C4-2B (cell line): ENCODE results near the gene DNAJC1.

Experiments
- H3K27ac ChIP-seq: fragments of 450-650 bp; 2 replicates; pipeline ENCODE4 v1.5.1; 2017
- ZFX ChIP-seq: fragments of 450-650 bp; IDR thresholded peaks from 2 replicates; pipeline ENCODE4 v1.6.1; 2017
- TF ChIP-seq, protein P1 (sequence below): fragments of 450-650 bp; conservative IDR thresholded peaks from 2 replicates; pipeline ENCODE4 v1.5.1; 2017; ENCODE audit warnings: mild to moderate bottlenecking

Gene DNAJC1, protein sequence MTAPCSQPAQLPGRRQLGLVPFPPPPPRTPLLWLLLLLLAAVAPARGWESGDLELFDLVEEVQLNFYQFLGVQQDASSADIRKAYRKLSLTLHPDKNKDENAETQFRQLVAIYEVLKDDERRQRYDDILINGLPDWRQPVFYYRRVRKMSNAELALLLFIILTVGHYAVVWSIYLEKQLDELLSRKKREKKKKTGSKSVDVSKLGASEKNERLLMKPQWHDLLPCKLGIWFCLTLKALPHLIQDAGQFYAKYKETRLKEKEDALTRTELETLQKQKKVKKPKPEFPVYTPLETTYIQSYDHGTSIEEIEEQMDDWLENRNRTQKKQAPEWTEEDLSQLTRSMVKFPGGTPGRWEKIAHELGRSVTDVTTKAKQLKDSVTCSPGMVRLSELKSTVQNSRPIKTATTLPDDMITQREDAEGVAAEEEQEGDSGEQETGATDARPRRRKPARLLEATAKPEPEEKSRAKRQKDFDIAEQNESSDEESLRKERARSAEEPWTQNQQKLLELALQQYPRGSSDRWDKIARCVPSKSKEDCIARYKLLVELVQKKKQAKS

DNA sequence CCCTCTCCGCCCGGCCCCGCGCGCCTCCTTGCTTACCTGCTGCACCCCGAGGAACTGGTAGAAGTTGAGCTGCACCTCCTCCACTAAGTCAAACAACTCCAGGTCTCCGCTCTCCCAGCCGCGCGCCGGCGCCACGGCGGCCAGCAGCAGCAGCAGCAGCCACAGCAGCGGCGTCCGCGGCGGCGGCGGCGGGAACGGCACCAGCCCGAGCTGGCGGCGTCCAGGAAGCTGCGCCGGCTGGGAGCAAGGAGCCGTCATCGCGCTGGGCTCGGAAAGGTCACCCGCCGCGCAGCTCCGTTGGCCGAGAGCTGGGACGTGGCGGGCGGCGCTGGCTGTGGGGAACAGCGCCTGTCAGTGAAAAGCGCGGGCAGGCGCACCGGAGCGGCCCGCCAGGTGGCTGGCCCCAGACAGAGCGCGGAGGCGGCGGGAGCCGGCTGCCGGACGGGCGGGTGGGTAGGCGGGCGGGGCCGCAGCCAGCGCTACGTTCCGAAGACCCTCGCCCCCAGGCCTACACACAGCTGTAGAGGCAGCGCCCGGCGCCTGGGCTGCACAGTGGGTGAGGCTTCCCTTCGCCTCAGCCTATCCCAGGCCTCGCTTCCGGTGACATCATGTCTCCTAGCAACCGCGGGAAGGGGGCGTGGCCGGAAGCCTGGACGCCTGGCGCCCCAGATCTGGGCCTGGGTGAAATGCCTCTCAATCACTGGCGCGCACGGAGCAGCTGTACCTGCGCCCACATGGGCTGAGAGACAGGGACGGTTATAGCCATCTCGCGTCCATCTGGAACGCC, at the start of gene DNAJC1:
TSS of gene DNAJC1 (minus strand) at position 554 of the 787 bp plus-strand sequence. CDS start at position 258, 296 bp downstream.
- H3K27ac ChIP-seq, result peak within 1 kb of the TSS; percentile 91

DNA sequence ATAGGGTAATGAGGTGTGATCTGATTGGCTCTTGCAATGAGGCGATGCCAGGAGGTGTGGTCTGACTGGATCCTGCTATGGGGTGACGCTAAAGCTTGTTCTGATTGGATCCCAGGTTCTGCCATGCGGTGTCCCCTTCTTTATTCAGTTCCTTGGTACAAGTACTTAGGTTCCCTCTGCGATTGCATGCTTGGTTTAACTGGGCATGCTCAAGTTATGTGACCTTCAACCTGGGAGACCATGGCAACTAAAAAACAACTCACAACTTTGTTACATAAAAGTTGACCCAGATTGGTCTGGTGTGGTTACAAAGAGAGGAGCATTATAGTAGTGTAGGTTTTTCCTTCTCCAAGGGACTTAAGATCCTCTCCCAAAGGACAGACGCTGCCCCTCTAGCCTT, 49.5 kb upstream of the DNAJC1 start:
- peak overlapping the region; percentile 36; the same call in 1 of the 2 replicates for H3K27ac ChIP-seq
- TF ChIP-seq, protein P1, sequence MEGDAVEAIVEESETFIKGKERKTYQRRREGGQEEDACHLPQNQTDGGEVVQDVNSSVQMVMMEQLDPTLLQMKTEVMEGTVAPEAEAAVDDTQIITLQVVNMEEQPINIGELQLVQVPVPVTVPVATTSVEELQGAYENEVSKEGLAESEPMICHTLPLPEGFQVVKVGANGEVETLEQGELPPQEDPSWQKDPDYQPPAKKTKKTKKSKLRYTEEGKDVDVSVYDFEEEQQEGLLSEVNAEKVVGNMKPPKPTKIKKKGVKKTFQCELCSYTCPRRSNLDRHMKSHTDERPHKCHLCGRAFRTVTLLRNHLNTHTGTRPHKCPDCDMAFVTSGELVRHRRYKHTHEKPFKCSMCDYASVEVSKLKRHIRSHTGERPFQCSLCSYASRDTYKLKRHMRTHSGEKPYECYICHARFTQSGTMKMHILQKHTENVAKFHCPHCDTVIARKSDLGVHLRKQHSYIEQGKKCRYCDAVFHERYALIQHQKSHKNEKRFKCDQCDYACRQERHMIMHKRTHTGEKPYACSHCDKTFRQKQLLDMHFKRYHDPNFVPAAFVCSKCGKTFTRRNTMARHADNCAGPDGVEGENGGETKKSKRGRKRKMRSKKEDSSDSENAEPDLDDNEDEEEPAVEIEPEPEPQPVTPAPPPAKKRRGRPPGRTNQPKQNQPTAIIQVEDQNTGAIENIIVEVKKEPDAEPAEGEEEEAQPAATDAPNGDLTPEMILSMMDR, result no peak
- TF ChIP-seq ZFX, result no peak

More for the DNA sequence above, at the start of gene DNAJC1:
- peak; percentile 87 for TF ChIP-seq ZFX
- TF ChIP-seq, protein P1, result peak; percentile 33

DNA sequence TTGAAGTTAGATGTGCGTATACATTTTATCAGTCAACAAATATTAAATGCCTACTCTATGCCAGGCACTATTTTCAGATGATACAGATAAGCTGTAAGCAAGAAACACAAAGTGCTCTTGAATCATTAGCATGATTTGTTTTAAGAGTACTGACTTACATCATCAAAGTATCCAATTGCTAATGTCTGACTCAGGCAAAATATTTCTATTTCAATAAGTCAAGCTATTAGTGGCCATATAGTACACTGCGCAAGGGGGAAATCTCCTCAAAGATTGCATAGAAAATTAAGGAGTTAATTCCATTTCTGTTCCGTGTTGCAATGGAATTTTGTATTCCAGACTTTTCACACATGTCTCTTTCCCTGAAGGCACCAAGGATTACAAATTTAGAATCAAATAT, 46.1 kb upstream of the DNAJC1 start:
- H3K27ac ChIP-seq, result no peak overlapping the region

DNA sequence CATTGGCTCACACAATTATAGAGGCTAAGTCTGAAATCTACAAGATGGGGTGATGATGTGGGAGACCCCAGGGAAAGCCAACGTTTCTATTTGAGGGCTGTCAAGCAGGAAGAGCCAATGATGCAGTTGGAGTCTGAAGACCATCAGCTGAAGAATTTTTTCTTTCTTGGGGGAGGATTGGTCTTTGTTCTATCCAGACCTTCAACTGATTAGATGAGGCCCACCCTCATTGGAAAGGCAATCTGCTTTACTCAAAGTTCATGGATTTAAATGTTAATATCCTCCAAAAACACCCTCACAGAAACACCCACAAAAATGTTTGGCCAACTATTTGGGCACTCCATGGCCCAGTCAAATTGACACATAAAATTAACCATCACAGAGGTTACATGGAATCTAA, 44.3 kb upstream of the DNAJC1 start:
- H3K27ac ChIP-seq, result no peak overlapping the region
- no peak for TF ChIP-seq ZFX
- TF ChIP-seq, protein P1, result no peak

More for the DNA sequence above, 46.1 kb upstream of the DNAJC1 start:
- TF ChIP-seq ZFX, result no peak
- TF ChIP-seq, protein P1, result no peak

DNA sequence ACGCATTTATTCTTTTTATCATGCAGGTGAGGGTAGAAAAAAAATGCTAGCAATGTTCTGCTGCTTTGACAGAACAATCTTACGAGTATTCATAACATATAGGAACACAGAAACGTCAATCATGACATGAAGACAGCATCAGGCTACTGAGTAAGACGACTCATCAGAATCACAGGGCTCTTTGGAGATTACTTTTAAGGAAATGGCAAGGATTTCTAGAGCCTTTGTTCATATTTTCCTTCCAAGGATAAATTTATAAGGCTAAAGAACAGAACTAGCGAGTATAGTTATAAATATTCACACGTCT, 39.8 kb upstream of the DNAJC1 start:
- no peak for TF ChIP-seq ZFX
- TF ChIP-seq, protein P1, result no peak
- no peak overlapping the region for H3K27ac ChIP-seq

DNA sequence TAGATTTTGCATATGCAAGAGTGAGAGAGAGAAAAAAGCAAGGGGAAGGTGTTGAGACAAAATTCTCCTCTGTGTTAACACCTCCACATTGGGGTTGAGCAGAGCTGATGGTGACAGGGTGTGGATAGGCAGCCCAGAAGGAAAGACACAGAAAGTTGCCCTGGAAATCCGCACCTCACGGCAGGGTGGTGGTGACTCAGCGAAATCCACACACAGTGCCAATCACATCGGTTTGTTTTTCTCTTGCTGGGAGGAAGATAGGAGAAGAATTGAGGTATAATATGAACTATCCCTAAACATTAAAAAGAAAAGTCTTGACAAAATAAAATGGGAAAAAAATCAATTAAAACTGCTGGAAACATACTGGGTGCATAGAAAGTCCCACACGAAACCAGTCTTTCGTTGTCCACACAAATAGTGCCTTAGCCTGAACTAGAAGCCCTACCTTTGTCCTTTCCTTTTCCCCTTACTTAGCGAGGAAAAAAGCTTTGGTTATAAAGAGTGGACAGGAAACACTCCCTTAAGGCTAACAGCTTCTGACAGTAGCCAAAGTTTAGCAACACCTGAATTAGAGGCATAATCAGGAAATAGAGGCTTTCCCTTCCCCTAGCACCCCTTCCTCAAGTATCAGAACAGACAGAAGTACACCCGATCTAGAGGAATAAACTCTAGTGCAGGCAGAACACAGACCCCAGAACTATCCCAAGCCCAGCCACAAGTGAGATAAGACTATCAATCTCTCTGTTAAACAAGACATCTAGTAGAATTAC, 39.2 kb upstream of the DNAJC1 start:
- H3K27ac ChIP-seq, result no peak overlapping the region
- TF ChIP-seq, protein P1, result no peak
- no peak for TF ChIP-seq ZFX
